Body of pancreas (tissue), 4 donors: Measurements from ENCODE around the gene LSP1. TPM values are rescaled to one million over a fixed set of nuclear protein-coding genes. Genes with fewer than 3 reads are reported as not detected.

Experiments
- ATAC-seq: fragments of 150-250 bp; one replicate; pipeline ENCODE4 v1.9.1; 2016
- DNase-seq, 4 donors: peaks; one replicate each; pipeline ENCODE4 v3.0.0-alpha.2; 2019
- H3K27ac ChIP-seq, 4 donors: fragments of 200-600 bp; sonication (generic); 1 replicate in 3 of 4; 2 replicates in 1 of 4; pipeline versions ENCODE4 v1.5.1 to v1.6.1; 2016 to 2019; ENCODE audit warnings: mild to moderate bottlenecking in 1 of 4, mixed read lengths in 1 of 4, moderate library complexity in 1 of 4
- H3K27me3 ChIP-seq, 2 donors: fragments of 200-600 bp; sonication (generic); one replicate each; pipeline ENCODE4 v1.6.0; 2016; ENCODE audit warnings: mild to moderate bottlenecking in 1 of 2
- H3K36me3 ChIP-seq, 2 donors: fragments of 200-600 bp; sonication (generic); replicated peaks in 1 of 2; 2 replicates each; pipeline ENCODE4 v1.5.1; 2016; ENCODE audit warnings: low read depth in 2 of 2; ENCODE audit not compliant: insufficient read depth in 1 of 2
- H3K4me1 ChIP-seq: fragments of 200-600 bp; sonication (generic); one replicate; pipeline ENCODE4 v1.6.0; 2016
- H3K4me3 ChIP-seq, 2 donors: fragments of 200-600 bp; sonication (generic); 1 replicate in 1 of 2; 2 replicates in 1 of 2; pipeline ENCODE4 v1.5.1; 2016 to 2019
- H3K9me3 ChIP-seq, 3 donors: fragments of 200-600 bp; sonication (generic); 1 replicate in 2 of 3; 2 replicates in 1 of 3; pipeline ENCODE4 v1.5.1; 2016
- POLR2A ChIP-seq, 3 donors: fragments of 450-650 bp; IDR thresholded peaks; one replicate each; pipeline ENCODE4 v1.6.1; 2016; ENCODE audit warnings: antibody characterized with exemption in 3 of 3, mild to moderate bottlenecking in 2 of 3
- WGBS, 2 donors: methylation state at CpG; one replicate each; pipeline ENCODE4 v1.1.5; 2017; 5-methylcytosine and 5-hydroxymethylcytosine counted together
- intact Hi-C: fragments of 100-400 bp; cut with DNase I; formaldehyde crosslinking; loops from one replicate; pipeline ENCODE4 v1.15.1; 2023
- total RNA-seq, 2 donors: library from RNA; depleted of rRNA; stranded (reverse); fragments of >200 nt; gene quantifications; one replicate each; pipeline ENCODE4 v1.1.0, GENCODE V29; 2016
- TF ChIP-seq, protein P1 (sequence below), 7 experiments: fragments of 450-650 bp in 4 of 7; fragments of 200-600 bp in 3 of 7; sonication (generic) in 3 of 7; IDR thresholded peaks; one replicate each; pipeline ENCODE4 v1.5.1; 2016 to 2019; ENCODE audit warnings: antibody characterized with exemption in 7 of 7

LSP1 gene
- total RNA-seq, 2 donors from 2014 or later, result 9.9 to 11.5 TPM

DNA sequence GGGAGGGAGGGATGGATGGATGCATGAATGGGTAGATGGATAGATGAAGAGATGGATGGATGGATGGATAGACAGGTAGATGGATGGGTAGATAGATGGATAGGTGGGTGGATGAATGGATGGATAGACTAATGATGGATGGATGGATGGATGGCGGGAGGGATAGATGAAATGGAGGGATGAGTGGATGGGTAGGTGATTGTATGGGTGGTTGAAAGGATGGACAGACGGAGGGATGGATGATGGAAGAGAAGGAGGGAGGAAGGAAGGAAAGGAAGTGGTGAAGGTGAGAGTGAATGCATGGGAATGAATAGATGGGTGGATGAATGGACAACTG lies 62.9 kb downstream of the LSP1 start:
- TF ChIP-seq, protein P1, sequence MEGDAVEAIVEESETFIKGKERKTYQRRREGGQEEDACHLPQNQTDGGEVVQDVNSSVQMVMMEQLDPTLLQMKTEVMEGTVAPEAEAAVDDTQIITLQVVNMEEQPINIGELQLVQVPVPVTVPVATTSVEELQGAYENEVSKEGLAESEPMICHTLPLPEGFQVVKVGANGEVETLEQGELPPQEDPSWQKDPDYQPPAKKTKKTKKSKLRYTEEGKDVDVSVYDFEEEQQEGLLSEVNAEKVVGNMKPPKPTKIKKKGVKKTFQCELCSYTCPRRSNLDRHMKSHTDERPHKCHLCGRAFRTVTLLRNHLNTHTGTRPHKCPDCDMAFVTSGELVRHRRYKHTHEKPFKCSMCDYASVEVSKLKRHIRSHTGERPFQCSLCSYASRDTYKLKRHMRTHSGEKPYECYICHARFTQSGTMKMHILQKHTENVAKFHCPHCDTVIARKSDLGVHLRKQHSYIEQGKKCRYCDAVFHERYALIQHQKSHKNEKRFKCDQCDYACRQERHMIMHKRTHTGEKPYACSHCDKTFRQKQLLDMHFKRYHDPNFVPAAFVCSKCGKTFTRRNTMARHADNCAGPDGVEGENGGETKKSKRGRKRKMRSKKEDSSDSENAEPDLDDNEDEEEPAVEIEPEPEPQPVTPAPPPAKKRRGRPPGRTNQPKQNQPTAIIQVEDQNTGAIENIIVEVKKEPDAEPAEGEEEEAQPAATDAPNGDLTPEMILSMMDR (IDR thresholded peaks at IDR 0.05), result no peak
- TF ChIP-seq POLR2A (IDR thresholded peaks at IDR 0.05), result no peak
- 93 to 100% methylated on average over 2 of the region's 2 CpGs for WGBS, 2 donors
- H3K36me3 ChIP-seq, result no peaks in the 10 kb centered on the region
- H3K9me3 ChIP-seq, result no peaks in the 10 kb centered on the region
- no peaks in the 10 kb centered on the region for H3K27me3 ChIP-seq
- no peak overlapping the region for H3K27ac ChIP-seq
- ATAC-seq (no peak), DNase-seq (no peak)
- H3K4me1 ChIP-seq, result no peaks in the 10 kb centered on the region
- no peak overlapping the region for H3K4me3 ChIP-seq
- intact Hi-C loops, result loop anchor here (1.0 to 2.0 kb wide), 2 partner anchors 21 to 22 kb away; no protein-coding TSS in a partner anchor

DNA sequence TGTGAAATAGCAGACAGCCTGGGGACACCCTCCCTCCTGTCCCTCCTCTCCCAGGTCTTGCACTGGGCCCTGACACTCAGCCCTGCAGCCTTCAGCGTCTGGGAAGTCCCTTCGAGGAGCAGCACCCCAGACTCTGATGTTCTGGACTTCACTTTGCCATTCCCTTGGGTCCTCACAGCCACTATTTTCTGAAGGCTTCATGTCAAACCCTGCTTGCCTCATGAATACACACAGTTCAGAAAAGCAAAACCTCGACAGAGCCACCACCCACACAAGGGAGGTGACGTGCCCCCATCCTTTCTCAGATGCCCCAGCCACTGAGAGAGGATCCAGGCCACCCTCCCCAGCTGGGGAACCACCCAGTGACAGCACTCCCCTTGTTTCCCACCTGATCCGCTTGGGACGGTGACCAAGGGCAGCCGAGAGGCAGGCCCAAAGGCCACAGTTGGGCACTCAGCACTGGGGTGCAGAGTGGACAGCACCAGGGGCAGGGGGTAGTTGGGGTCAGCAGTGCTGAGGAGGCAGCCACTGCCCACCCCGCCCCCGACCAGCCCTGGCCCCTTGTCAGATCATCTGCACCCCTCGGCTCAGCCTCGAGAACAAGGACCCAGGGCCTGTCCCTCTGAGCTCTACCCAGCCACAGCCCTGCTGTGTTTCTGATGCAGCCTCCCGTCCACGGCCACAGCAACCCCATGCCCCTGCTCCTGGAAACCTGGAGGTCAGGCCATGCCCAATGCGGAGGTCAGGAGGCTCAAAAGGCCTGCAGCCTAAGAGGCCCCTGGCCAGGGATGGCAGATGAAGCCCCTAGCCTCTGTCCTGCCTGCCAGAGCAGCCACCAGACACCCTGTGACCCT lies 63.5 kb downstream of the LSP1 start:
- Histone ChIP-seq H3K4me3 (no peak overlapping the region), H3K4me1 (no peaks in the 10 kb centered on the region), H3K27me3 (no peaks in the 10 kb centered on the region), H3K27ac (no peak overlapping the region), H3K36me3 (no peaks in the 10 kb centered on the region), H3K9me3 (no peaks in the 10 kb centered on the region)
- intact Hi-C loops, result loop anchor here (1.0 kb wide), 1 partner anchor 23 kb away; no protein-coding TSS in a partner anchor
- TF ChIP-seq, protein P1 (IDR thresholded peaks at IDR 0.05), result no peak
- no peak for TF ChIP-seq POLR2A (IDR thresholded peaks at IDR 0.05)
- no peak for ATAC-seq
- no peak for DNase-seq
- WGBS, 2 donors, result 40 to 83% methylated on average over 2 to 14 of the region's 14 CpGs

DNA sequence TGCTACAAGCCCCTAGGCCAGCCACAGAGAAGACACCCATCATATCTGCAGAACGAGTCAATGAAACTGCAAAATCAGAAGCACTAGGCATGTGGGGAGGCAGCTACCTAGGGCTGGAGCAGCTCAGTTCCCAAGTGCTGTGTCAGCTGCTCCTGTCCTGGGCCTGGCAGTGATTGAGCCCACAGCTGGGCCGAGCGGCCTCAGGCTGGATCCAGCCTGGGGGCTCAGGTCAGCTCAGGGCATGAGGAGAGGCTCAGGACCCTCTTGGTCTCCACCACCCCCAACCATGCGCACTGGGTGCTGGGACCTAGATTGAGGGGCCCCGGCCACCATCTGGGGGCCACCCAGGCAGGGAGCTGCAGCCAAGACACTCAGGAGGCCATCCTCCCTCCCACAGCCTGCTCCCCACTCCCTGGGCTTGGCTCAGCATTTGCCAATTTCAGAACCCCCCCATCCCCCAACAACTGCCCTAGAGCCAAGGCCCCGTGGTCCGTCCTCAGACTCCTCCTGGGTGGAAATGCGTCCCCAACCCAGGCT lies 64.2 kb downstream of the LSP1 start:
- Histone ChIP-seq H3K27ac (no peak overlapping the region), H3K27me3 (no peaks in the 10 kb centered on the region), H3K9me3 (no peaks in the 10 kb centered on the region), H3K36me3 (no peaks in the 10 kb centered on the region), H3K4me3 (no peak overlapping the region), H3K4me1 (no peaks in the 10 kb centered on the region)
- TF ChIP-seq POLR2A (IDR thresholded peaks at IDR 0.05), result no peak
- TF ChIP-seq, protein P1 (IDR thresholded peaks at IDR 0.05), result no peak
- WGBS, 2 donors, result 59 to 74% methylated on average over 6 to 8 of the region's 8 CpGs
- intact Hi-C loops, result loop anchor here (1.0 kb wide), 1 partner anchor 24 kb away; no protein-coding TSS in a partner anchor
- ATAC-seq (no peak), DNase-seq (no peak)

DNA sequence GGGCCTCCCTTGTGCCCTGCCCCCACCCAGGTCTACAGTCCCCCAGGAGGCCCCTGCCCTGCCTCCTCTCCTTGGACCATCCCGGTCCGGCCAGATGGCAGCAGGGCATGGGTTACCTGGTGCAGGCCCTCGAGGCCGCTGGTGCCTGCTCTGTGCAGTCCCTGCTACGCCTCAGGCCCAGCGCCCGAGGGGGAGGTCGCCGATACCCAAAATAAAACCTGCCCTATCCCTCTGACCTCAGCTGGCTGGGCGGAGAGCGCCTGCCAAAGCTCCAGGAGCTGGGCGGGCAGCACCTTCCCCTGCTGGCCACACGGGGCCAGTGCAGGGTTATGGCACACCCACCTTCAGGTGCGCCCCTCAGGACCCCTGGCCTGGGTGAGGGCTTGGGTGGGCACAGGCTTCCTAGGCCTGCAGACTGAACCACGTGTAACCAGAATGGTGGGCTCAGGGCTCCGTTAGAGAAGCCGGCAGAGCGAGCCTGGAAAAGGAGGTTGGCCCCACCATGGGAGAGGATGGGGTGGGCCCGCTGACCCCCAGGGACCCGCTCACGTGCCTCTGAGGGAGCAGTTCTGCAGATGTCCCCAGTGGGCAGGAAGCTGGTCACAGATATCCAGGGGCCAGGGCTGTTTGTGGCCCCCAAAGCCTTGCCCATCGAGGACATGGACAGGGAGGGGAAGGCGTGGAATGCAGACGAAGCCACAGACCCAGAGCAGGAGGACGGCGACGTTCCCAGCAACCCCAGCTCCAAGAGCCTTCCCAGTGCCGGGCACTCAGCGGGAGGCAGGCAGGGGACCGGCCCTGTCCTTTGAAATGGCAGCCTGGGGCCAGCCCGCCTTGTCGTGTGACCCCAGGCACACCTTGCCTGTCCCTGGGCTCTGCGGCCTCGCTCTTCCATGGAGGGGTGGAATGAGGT lies 64.9 kb downstream of the LSP1 start:
- Histone ChIP-seq H3K4me1 (no peaks in the 10 kb centered on the region), H3K27ac (no peak overlapping the region), H3K27me3 (no peaks in the 10 kb centered on the region), H3K36me3 (no peaks in the 10 kb centered on the region), H3K9me3 (no peaks in the 10 kb centered on the region), H3K4me3 (no peak overlapping the region)
- no peak for TF ChIP-seq POLR2A (IDR thresholded peaks at IDR 0.05)
- TF ChIP-seq, protein P1 (IDR thresholded peaks at IDR 0.05), result peak; percentile 46 to 72 (median 61)
- ATAC-seq (peak; percentile 49), DNase-seq (peak in 1 of 4 donors; percentile 32)
- intact Hi-C loops, result no loop called here
- 48 to 59% methylated on average over 6 to 34 of the region's 34 CpGs for WGBS, 2 donors
